WTC11 (cell line): ENCODE measurements around the gene B3GALT5. TPM values are rescaled to one million over a fixed set of nuclear protein-coding genes. Genes with fewer than 3 reads are reported as not detected.

Experiments
- ATAC-seq: fragments of 200-7000 bp; cut with Tn5 transposase; 2 replicates; pipeline ENCODE4 v1.10.0; 2021; ENCODE audit warnings: mild to moderate bottlenecking, moderate library complexity
- CTCF ChIA-PET: fragments of 300-600 bp; sonication (Branson Sonifier 250); formaldehyde crosslinking; loops from one replicate; lab custom pipeline; 2021; ENCODE audit warnings: antibody characterized with exemption; lab: Charles Lee
- POLR2A ChIA-PET: fragments of 350-600 bp; sonication (Branson Sonifier 250); formaldehyde crosslinking; loops from one replicate; lab custom pipeline; 2021; ENCODE audit warnings: antibody characterized with exemption; lab: Charles Lee
- DNase-seq: peaks from one replicate; pipeline ENCODE4 v3.0.0; 2021; ENCODE audit warnings: low spot score
- H3K27ac Mint-ChIP-seq: 2 replicates; pipeline ENCODE4 v1.8.0; 2021; ENCODE audit warnings: mixed read lengths
- H3K27me3 Mint-ChIP-seq: 2 replicates; pipeline ENCODE4 v1.8.0; 2021; ENCODE audit warnings: low read depth, mild to moderate bottlenecking, moderate library complexity, mixed read lengths
- H3K36me3 Mint-ChIP-seq: 2 replicates; pipeline ENCODE4 v1.8.0; 2021; ENCODE audit warnings: mixed read lengths
- H3K4me1 Mint-ChIP-seq: 2 replicates; pipeline ENCODE4 v1.8.0; 2022; ENCODE audit warnings: mixed read lengths
- H3K4me3 Mint-ChIP-seq: 2 replicates; pipeline ENCODE4 v1.8.0; 2021; ENCODE audit warnings: mild to moderate bottlenecking, moderate library complexity, mixed read lengths
- H3K9me3 Mint-ChIP-seq: 2 replicates; pipeline ENCODE4 v1.8.0; 2021; ENCODE audit warnings: mixed read lengths
- CBFB ChIP-seq: sonication (generic); formaldehyde crosslinking; IDR thresholded peaks from 2 replicates; pipeline ENCODE4 v1.8.1; 2022; ENCODE audit warnings: mild to moderate bottlenecking, low read depth, missing genetic modification reagents
- ELF4 ChIP-seq: sonication (generic); formaldehyde crosslinking; IDR thresholded peaks from 2 replicates; pipeline ENCODE4 v1.8.1; 2022; ENCODE audit warnings: low read depth, mild to moderate bottlenecking, moderate library complexity, missing genetic modification reagents
- FOXK1 ChIP-seq: sonication (generic); formaldehyde crosslinking; IDR thresholded peaks from 2 replicates; pipeline ENCODE4 v1.8.0; 2022; ENCODE audit warnings: mild to moderate bottlenecking, moderate library complexity, missing genetic modification reagents
- FOXP1 ChIP-seq: sonication (generic); formaldehyde crosslinking; IDR thresholded peaks from 2 replicates; pipeline ENCODE4 v1.8.0; 2022; ENCODE audit warnings: missing genetic modification reagents, mild to moderate bottlenecking, moderate library complexity, borderline replicate concordance
- GTF2I ChIP-seq: fragments of 250-450 bp; sonication (Bioruptor Pico); conservative IDR thresholded peaks from 2 replicates; pipeline ENCODE4 v1.4.0; 2021; ENCODE audit warnings: mild to moderate bottlenecking
- MXD4 ChIP-seq: fragments of 250-450 bp; sonication (Bioruptor Pico); IDR thresholded peaks from 2 replicates; pipeline ENCODE4 v1.8.0; 2021; ENCODE audit warnings: mild to moderate bottlenecking, moderate library complexity, borderline replicate concordance
- MYBL2 ChIP-seq: sonication (generic); formaldehyde crosslinking; IDR thresholded peaks from 2 replicates; pipeline ENCODE4 v1.8.1; 2023; ENCODE audit warnings: mild to moderate bottlenecking, moderate library complexity, missing genetic modification reagents
- NFE2L1 ChIP-seq: sonication (generic); formaldehyde crosslinking; IDR thresholded peaks from 2 replicates; pipeline ENCODE4 v1.8.1; 2023; ENCODE audit warnings: missing genetic modification reagents
- NFYB ChIP-seq: sonication (generic); formaldehyde crosslinking; conservative IDR thresholded peaks from 2 replicates; pipeline ENCODE4 v1.8.0; 2022; ENCODE audit warnings: low read depth, missing genetic modification reagents
- NR1H2 ChIP-seq: sonication (generic); formaldehyde crosslinking; IDR thresholded peaks from 2 replicates; pipeline ENCODE4 v1.9.0; 2021; ENCODE audit warnings: mild to moderate bottlenecking, moderate library complexity, missing genetic modification reagents
- NR3C1 ChIP-seq: sonication (generic); formaldehyde crosslinking; conservative IDR thresholded peaks from 2 replicates; pipeline ENCODE4 v1.8.1; 2023; ENCODE audit warnings: low read depth, mild to moderate bottlenecking, missing genetic modification reagents
- PRRX2 ChIP-seq: fragments of 250-450 bp; sonication (Bioruptor Pico); IDR thresholded peaks from 2 replicates; pipeline ENCODE4 v1.8.0; 2021; ENCODE audit warnings: mild to moderate bottlenecking
- SMAD4 ChIP-seq: sonication (generic); formaldehyde crosslinking; IDR thresholded peaks from 2 replicates; pipeline ENCODE4 v1.8.0; 2022; ENCODE audit warnings: mild to moderate bottlenecking, missing genetic modification reagents
- TCF7 ChIP-seq: sonication (generic); formaldehyde crosslinking; IDR thresholded peaks from 2 replicates; pipeline ENCODE4 v1.8.0; 2022; ENCODE audit warnings: mild to moderate bottlenecking, low read depth, missing genetic modification reagents, moderate library complexity
- TEAD4 ChIP-seq: sonication (generic); formaldehyde crosslinking; IDR thresholded peaks from 2 replicates; pipeline ENCODE4 v1.8.0; 2022; ENCODE audit warnings: mild to moderate bottlenecking, missing genetic modification reagents
- ZNF396 ChIP-seq: fragments of 250-450 bp; sonication (Bioruptor Pico); IDR thresholded peaks from 2 replicates; pipeline ENCODE4 v1.8.0; 2021; ENCODE audit warnings: mild to moderate bottlenecking, moderate library complexity, borderline replicate concordance
- total RNA-seq: library from RNA; stranded (reverse); gene quantifications from 3 replicates; pipeline ENCODE4 v1.2.3, GENCODE V29; 2021
- TF ChIP-seq, protein P1 (sequence below): fragments of 250-450 bp; sonication (Bioruptor Pico); IDR thresholded peaks from 2 replicates; pipeline ENCODE4 v1.9.0; 2021; ENCODE audit warnings: mild to moderate bottlenecking
- TF ChIP-seq, protein P2 (sequence below): sonication (generic); formaldehyde crosslinking; IDR thresholded peaks from 2 replicates; pipeline ENCODE4 v1.8.1; 2023; ENCODE audit warnings: mild to moderate bottlenecking, missing genetic modification reagents
- TF ChIP-seq, protein P3 (sequence below): fragments of 250-450 bp; sonication (Bioruptor Pico); IDR thresholded peaks from 2 replicates; pipeline ENCODE4 v1.9.0; 2021; ENCODE audit warnings: moderate library complexity, mild to moderate bottlenecking, inconsistent platforms, borderline replicate concordance
- TF ChIP-seq, protein P4 (sequence below): sonication (generic); formaldehyde crosslinking; conservative IDR thresholded peaks from 2 replicates; pipeline ENCODE4 v1.8.1; 2022; ENCODE audit warnings: mild to moderate bottlenecking, missing genetic modification reagents
- TF ChIP-seq, protein P5 (sequence below): fragments of 250-450 bp; sonication (Bioruptor Pico); IDR thresholded peaks from 2 replicates; pipeline ENCODE4 v1.9.0; 2021; ENCODE audit warnings: mild to moderate bottlenecking, borderline replicate concordance
- TF ChIP-seq, protein P6 (sequence below): sonication (generic); formaldehyde crosslinking; IDR thresholded peaks from 2 replicates; pipeline ENCODE4 v1.8.1; 2023; ENCODE audit warnings: mild to moderate bottlenecking, missing genetic modification reagents, moderate library complexity

Gene B3GALT5
- total RNA-seq, 1 experiment from 2014 or later, result 25.8 TPM

DNA sequence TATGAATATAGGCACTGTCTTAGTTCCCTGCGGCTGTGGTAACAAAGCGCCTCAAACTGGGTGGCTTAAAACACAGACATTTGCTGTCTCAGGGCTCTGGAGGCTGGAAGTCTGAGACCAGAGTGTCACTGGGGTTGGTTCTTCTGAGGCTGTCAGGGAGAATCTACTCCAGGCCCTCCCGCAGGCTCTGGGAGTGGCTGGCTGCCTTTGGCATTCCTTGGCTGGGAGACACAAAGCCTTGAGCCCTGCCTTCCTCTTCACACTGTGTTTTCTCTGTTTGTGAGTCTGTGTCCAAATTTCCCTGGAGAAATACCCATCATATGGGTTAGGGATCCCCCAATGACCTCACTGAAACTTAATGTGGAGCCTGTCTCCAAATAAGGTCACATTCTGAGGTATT lies 38.5 kb downstream of the B3GALT5 start:
- POLR2A ChIA-PET, result no interaction called here
- H3K4me3 Mint-ChIP-seq, result no peak overlapping the region
- peak overlapping the region; percentile 78 for H3K27ac Mint-ChIP-seq

DNA sequence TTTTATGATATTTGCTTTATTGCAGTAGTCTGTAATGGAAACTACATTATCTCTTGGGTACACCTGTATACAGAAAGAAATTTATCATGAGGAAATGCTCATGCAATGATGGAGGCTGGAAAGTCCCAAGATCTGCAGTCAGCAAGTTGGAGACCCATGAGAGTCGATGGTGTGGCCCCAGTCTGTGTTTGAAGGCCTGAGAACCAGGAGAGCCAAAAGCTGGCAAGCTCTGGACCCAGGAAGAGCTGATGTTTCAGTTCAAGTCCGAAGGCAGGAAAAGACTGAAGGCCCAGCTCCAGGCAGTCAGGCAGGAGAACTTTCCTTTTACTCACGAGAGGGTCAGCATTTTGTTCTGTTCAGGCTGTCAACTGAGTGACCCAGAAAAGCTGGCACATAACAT lies 42.2 kb downstream of the B3GALT5 start:
- Mint-ChIP-seq H3K27ac (peak overlapping the region; percentile 25; the same call in 1 of the 2 replicates), H3K4me1 (peaks cover 16% of the 10 kb centered on the region), H3K4me3 (no peak overlapping the region), H3K9me3 (peaks cover 5% of the 10 kb centered on the region), H3K36me3 (peaks cover 76% of the 10 kb centered on the region), H3K27me3 (no peaks in the 10 kb centered on the region)
- ChIA-PET POLR2A (interaction anchor here (1.2 kb wide), 1 partner anchor 14 kb away, joined by 4 read pairs; no protein-coding TSS in a partner anchor), CTCF (no interaction called here)
- ATAC-seq (no peak), DNase-seq (no peak)
- TF ChIP-seq, protein P1, sequence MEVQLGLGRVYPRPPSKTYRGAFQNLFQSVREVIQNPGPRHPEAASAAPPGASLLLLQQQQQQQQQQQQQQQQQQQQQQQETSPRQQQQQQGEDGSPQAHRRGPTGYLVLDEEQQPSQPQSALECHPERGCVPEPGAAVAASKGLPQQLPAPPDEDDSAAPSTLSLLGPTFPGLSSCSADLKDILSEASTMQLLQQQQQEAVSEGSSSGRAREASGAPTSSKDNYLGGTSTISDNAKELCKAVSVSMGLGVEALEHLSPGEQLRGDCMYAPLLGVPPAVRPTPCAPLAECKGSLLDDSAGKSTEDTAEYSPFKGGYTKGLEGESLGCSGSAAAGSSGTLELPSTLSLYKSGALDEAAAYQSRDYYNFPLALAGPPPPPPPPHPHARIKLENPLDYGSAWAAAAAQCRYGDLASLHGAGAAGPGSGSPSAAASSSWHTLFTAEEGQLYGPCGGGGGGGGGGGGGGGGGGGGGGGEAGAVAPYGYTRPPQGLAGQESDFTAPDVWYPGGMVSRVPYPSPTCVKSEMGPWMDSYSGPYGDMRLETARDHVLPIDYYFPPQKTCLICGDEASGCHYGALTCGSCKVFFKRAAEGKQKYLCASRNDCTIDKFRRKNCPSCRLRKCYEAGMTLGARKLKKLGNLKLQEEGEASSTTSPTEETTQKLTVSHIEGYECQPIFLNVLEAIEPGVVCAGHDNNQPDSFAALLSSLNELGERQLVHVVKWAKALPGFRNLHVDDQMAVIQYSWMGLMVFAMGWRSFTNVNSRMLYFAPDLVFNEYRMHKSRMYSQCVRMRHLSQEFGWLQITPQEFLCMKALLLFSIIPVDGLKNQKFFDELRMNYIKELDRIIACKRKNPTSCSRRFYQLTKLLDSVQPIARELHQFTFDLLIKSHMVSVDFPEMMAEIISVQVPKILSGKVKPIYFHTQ (CRISPR knock-in tag), result no peak
- no peak for TF ChIP-seq MXD4
- TF ChIP-seq SMAD4, result no peak
- no peak for TF ChIP-seq MYBL2
- TF ChIP-seq GTF2I (CRISPR knock-in tag), result no peak
- TF ChIP-seq TEAD4, result no peak

More for the DNA sequence above, 38.5 kb downstream of the B3GALT5 start:
- peak; percentile 32; the same call in 1 of the 2 replicates for ATAC-seq
- H3K27me3 Mint-ChIP-seq, result no peaks in the 10 kb centered on the region
- DNase-seq, result no peak
- no peak for TF ChIP-seq NR1H2
- TF ChIP-seq PRRX2 (CRISPR knock-in tag), result no peak
- TF ChIP-seq, protein P2, sequence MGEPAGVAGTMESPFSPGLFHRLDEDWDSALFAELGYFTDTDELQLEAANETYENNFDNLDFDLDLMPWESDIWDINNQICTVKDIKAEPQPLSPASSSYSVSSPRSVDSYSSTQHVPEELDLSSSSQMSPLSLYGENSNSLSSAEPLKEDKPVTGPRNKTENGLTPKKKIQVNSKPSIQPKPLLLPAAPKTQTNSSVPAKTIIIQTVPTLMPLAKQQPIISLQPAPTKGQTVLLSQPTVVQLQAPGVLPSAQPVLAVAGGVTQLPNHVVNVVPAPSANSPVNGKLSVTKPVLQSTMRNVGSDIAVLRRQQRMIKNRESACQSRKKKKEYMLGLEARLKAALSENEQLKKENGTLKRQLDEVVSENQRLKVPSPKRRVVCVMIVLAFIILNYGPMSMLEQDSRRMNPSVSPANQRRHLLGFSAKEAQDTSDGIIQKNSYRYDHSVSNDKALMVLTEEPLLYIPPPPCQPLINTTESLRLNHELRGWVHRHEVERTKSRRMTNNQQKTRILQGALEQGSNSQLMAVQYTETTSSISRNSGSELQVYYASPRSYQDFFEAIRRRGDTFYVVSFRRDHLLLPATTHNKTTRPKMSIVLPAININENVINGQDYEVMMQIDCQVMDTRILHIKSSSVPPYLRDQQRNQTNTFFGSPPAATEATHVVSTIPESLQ (CRISPR knock-in tag), result no peak
- TF ChIP-seq, protein P3, sequence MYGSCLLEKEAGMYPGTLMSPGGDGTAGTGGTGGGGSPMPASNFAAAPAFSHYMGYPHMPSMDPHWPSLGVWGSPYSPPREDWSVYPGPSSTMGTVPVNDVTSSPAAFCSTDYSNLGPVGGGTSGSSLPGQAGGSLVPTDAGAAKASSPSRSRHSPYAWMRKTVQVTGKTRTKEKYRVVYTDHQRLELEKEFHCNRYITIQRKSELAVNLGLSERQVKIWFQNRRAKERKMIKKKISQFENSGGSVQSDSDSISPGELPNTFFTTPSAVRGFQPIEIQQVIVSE (CRISPR knock-in tag), result no peak
- TF ChIP-seq NR3C1 (CRISPR knock-in tag), result no peak
- TF ChIP-seq ZNF396 (CRISPR knock-in tag), result no peak
- no peak for TF ChIP-seq FOXP1 (CRISPR knock-in tag)
- TF ChIP-seq FOXK1 (CRISPR knock-in tag), result no peak
- TF ChIP-seq, all 79 proteins: peak for 0
- H3K36me3 Mint-ChIP-seq, result peaks cover 92% of the 10 kb centered on the region
- peaks cover 8% of the 10 kb centered on the region for H3K4me1 Mint-ChIP-seq
- peaks cover 9% of the 10 kb centered on the region for H3K9me3 Mint-ChIP-seq
- CTCF ChIA-PET, result no interaction called here

DNA sequence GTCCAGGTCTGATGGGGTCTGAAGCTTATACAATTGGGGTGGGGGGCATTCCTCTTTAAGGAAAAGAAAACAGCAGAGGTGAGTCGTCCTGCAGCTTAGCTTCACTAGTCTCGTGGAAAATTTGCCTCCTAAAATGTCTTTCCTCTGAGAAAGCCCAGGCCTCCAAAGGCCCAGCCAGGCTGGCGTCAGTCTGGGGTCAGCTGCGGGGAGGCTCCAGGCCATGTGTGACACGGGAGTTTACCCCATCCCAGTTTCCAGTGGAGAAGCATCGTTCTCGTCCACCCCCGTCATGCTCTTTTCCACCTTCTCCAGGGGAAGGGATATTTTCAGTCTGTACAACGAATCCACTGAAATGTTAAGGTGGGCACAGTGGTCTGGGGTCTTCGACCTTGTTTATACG lies 42.8 kb downstream of the B3GALT5 start:
- CTCF ChIA-PET, result no interaction called here
- POLR2A ChIA-PET, result interaction anchor here (1.2 kb wide), 1 partner anchor 14 kb away, joined by 4 read pairs; no protein-coding TSS in a partner anchor
- Mint-ChIP-seq H3K36me3 (peaks cover 76% of the 10 kb centered on the region), H3K4me3 (no peak overlapping the region), H3K27ac (no peak overlapping the region), H3K27me3 (no peaks in the 10 kb centered on the region), H3K9me3 (peaks cover 5% of the 10 kb centered on the region), H3K4me1 (peaks cover 16% of the 10 kb centered on the region)
- no peak for ATAC-seq
- DNase-seq, result no peak
- TF ChIP-seq ELF4 (CRISPR knock-in tag), result no peak
- TF ChIP-seq TCF7 (CRISPR knock-in tag), result no peak
- TF ChIP-seq, protein P4, sequence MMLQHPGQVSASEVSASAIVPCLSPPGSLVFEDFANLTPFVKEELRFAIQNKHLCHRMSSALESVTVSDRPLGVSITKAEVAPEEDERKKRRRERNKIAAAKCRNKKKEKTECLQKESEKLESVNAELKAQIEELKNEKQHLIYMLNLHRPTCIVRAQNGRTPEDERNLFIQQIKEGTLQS (CRISPR knock-in tag), result no peak
- TF ChIP-seq, protein P5, sequence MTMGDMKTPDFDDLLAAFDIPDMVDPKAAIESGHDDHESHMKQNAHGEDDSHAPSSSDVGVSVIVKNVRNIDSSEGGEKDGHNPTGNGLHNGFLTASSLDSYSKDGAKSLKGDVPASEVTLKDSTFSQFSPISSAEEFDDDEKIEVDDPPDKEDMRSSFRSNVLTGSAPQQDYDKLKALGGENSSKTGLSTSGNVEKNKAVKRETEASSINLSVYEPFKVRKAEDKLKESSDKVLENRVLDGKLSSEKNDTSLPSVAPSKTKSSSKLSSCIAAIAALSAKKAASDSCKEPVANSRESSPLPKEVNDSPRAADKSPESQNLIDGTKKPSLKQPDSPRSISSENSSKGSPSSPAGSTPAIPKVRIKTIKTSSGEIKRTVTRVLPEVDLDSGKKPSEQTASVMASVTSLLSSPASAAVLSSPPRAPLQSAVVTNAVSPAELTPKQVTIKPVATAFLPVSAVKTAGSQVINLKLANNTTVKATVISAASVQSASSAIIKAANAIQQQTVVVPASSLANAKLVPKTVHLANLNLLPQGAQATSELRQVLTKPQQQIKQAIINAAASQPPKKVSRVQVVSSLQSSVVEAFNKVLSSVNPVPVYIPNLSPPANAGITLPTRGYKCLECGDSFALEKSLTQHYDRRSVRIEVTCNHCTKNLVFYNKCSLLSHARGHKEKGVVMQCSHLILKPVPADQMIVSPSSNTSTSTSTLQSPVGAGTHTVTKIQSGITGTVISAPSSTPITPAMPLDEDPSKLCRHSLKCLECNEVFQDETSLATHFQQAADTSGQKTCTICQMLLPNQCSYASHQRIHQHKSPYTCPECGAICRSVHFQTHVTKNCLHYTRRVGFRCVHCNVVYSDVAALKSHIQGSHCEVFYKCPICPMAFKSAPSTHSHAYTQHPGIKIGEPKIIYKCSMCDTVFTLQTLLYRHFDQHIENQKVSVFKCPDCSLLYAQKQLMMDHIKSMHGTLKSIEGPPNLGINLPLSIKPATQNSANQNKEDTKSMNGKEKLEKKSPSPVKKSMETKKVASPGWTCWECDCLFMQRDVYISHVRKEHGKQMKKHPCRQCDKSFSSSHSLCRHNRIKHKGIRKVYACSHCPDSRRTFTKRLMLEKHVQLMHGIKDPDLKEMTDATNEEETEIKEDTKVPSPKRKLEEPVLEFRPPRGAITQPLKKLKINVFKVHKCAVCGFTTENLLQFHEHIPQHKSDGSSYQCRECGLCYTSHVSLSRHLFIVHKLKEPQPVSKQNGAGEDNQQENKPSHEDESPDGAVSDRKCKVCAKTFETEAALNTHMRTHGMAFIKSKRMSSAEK, result no peak
- TF ChIP-seq CBFB (CRISPR knock-in tag), result no peak
- TF ChIP-seq NFYB (CRISPR knock-in tag), result no peak
- TF ChIP-seq, protein P6, sequence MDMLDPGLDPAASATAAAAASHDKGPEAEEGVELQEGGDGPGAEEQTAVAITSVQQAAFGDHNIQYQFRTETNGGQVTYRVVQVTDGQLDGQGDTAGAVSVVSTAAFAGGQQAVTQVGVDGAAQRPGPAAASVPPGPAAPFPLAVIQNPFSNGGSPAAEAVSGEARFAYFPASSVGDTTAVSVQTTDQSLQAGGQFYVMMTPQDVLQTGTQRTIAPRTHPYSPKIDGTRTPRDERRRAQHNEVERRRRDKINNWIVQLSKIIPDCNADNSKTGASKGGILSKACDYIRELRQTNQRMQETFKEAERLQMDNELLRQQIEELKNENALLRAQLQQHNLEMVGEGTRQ (CRISPR knock-in tag), result no peak
- no peak for TF ChIP-seq NFE2L1 (CRISPR knock-in tag)
